Erythroblast (primary cell): ENCODE data around the gene MPST.

Experiments used
- DNase-seq, 2 experiments: peaks; one replicate each; lab custom pipeline; 2025; lab: John Stamatoyannopoulos, UW
- GATA1 ChIP-seq: IDR thresholded peaks from 2 replicates; pipeline ENCODE4 v1.6.1; 2011; ENCODE audit warnings: low read depth, mild to moderate bottlenecking, control low read depth, low read length, moderate library complexity
- POLR2A ChIP-seq: IDR thresholded peaks from 2 replicates; pipeline ENCODE4 v1.6.1; 2011; ENCODE audit warnings: mild to moderate bottlenecking, low read length

The MPST gene

GRCh38 chr22:37048133-37048532, 28.6 kb downstream of the MPST start:
- TF ChIP-seq POLR2A: no peak
- no peak for TF ChIP-seq GATA1
- DNase-seq: no peak

GRCh38 chr22:37049224-37049623, 29.7 kb downstream of the MPST start:
- DNase-seq: no peak
- TF ChIP-seq GATA1 (no peak), POLR2A (no peak)

GRCh38 chr22:37050913-37051312, 31.4 kb downstream of the MPST start:
- TF ChIP-seq POLR2A (no peak), GATA1 (no peak)
- DNase-seq: no peak

- TF ChIP-seq POLR2A (no peak), GATA1 (no peak)
- peak; percentile 56 to 65 for DNase-seq
Measured at GRCh38 chr22:37051391-37052385, 32.1 kb downstream of the MPST start, which contains the start of gene KCTD17. KCTD17 (plus strand) TSS chr22:37051742; CDS start chr22:37051761, 19 bp downstream.

- DNase-seq: no peak
Measured at GRCh38 chr22:37052386-37053309, 33.1 kb downstream of the MPST start.

GRCh38 chr22:37053310-37054055, 33.9 kb downstream of the MPST start:
- no peak for TF ChIP-seq GATA1
- DNase-seq: peak; percentile 21 to 27

More at GRCh38 chr22:37052386-37053309, 33.1 kb downstream of the MPST start:
- TF ChIP-seq POLR2A (no peak), GATA1 (no peak)

- TF ChIP-seq GATA1: no peak
- TF ChIP-seq POLR2A: no peak
- DNase-seq: no peak
Measured at GRCh38 chr22:37054056-37054395, 34.5 kb downstream of the MPST start.

- no peak for DNase-seq
- TF ChIP-seq GATA1 (no peak), POLR2A (no peak)
Measured at GRCh38 chr22:37054600-37055365, 35.2 kb downstream of the MPST start.

GRCh38 chr22:37056246-37056645, 36.7 kb downstream of the MPST start:
- TF ChIP-seq GATA1: no peak
- TF ChIP-seq POLR2A: no peak
- DNase-seq: no peak

GRCh38 chr22:37057226-37057625, 37.7 kb downstream of the MPST start:
- no peak for TF ChIP-seq GATA1
- TF ChIP-seq POLR2A: no peak
- DNase-seq: no peak

- DNase-seq: no peak
- TF ChIP-seq GATA1: no peak
- no peak for TF ChIP-seq POLR2A
Measured at GRCh38 chr22:37057796-37058510, 38.4 kb downstream of the MPST start.

- DNase-seq: no peak
- TF ChIP-seq GATA1 (no peak), POLR2A (no peak)
Measured at GRCh38 chr22:37058917-37059701, 39.6 kb downstream of the MPST start.
